ENCODE data around the gene UPK2. TPM values are rescaled to one million over a fixed set of nuclear protein-coding genes. Genes with fewer than 3 reads are reported as not detected.
A peak's percentile ranks its signal among the peaks of the same experiment; 100 is the strongest.

UPK2 gene
- total and polyA plus RNA-seq, 2 of the 13 experiments (the other 11 are each of a cell fraction or from before 2014, with no cell fraction given) = not detected

DNA sequence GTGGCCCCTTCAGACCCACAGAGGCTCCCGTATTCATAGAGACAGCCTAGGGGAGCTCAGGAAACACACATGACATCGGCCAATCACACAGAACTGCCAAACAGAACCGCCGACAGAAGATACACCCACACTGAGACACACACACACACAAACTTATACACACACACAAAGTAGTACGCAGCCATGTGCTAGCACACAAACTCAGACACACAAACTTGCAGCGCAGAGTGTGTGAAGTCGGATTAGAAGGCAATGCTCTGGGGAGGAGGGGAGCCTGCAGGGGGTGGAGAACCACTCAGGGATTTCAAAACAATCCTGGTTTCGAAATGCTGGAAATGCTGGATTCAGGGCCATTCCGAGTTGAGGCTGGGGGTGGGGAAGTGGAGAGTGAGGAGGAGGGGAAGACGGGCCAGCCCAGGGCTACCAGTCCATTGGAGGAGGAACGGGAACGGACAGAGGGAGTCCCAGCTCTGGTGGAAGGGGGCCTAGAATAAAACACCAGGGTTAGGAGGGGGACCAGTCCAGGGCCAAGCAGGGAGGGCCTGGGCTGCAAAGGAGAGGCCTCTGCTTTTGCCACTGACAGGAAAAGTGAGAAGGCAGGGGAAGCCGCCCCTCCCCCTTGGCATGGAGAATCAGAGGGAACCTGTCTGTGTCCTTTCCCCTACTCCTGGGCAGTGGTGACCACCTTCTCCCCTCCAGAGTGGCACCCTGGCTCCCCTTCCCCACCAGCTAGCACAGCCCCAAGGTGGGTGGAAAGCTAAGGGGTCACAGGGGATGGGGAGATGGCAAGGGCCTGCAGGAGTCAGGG lies 34.8 kb upstream of the UPK2 start (continued):
- TF ChIP-seq HNRNPH1 (optimal IDR thresholded peaks at IDR 0.05; ENCODE audit: low read depth, low read length) = no peak
- no peak for TF ChIP-seq HNRNPK (IDR thresholded peaks at IDR 0.05; ENCODE audit: low read depth, low read length, poor library complexity, severe bottlenecking)
- TF ChIP-seq HMGA1 (CRISPR knock-in tag; conservative IDR thresholded peaks at IDR 0.05) = no peak
- TF ChIP-seq DPF2 (CRISPR knock-in tag; IDR thresholded peaks at IDR 0.05; ENCODE audit: borderline replicate concordance, low read depth) = no peak
- TF ChIP-seq RBFOX2 (IDR thresholded peaks at IDR 0.05; ENCODE audit: low read depth, low read length) = no peak
- no peak for TF ChIP-seq HHEX (CRISPR knock-in tag; IDR thresholded peaks at IDR 0.05)
- TF ChIP-seq SP5 (CRISPR knock-in tag; IDR thresholded peaks at IDR 0.05; ENCODE audit: borderline replicate concordance, low read depth) = peak; percentile 99
- TF ChIP-seq, protein P1, sequence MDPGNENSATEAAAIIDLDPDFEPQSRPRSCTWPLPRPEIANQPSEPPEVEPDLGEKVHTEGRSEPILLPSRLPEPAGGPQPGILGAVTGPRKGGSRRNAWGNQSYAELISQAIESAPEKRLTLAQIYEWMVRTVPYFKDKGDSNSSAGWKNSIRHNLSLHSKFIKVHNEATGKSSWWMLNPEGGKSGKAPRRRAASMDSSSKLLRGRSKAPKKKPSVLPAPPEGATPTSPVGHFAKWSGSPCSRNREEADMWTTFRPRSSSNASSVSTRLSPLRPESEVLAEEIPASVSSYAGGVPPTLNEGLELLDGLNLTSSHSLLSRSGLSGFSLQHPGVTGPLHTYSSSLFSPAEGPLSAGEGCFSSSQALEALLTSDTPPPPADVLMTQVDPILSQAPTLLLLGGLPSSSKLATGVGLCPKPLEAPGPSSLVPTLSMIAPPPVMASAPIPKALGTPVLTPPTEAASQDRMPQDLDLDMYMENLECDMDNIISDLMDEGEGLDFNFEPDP (CRISPR knock-in tag; conservative IDR thresholded peaks at IDR 0.05) = 0 out of 2 replicates have a peak, but pooled peaks have one; percentile 68
- TF ChIP-seq CHD4 (IDR thresholded peaks at IDR 0.05; ENCODE audit: borderline replicate concordance, low read length) = no peak; the same call in 1 of the 2 replicates
- TF ChIP-seq ZFY (CRISPR knock-in tag; IDR thresholded peaks at IDR 0.05) = 0 out of 2 replicates have a peak, but pooled peaks have one; percentile 11
- TF ChIP-seq ZSCAN29 (CRISPR knock-in tag; conservative IDR thresholded peaks at IDR 0.05) = peak; percentile 51
- peak; percentile 89 for TF ChIP-seq CEBPB (IDR thresholded peaks at IDR 0.05; ENCODE audit: borderline replicate concordance, low read depth, low read length)
- TF ChIP-seq MTF1 (CRISPR knock-in tag; IDR thresholded peaks at IDR 0.05) = no peak
- no peak for TF ChIP-seq SOX6 (IDR thresholded peaks at IDR 0.05)
- TF ChIP-seq SOX6 (CRISPR knock-in tag; IDR thresholded peaks at IDR 0.05) = peak; percentile 81
- TF ChIP-seq, protein P2, sequence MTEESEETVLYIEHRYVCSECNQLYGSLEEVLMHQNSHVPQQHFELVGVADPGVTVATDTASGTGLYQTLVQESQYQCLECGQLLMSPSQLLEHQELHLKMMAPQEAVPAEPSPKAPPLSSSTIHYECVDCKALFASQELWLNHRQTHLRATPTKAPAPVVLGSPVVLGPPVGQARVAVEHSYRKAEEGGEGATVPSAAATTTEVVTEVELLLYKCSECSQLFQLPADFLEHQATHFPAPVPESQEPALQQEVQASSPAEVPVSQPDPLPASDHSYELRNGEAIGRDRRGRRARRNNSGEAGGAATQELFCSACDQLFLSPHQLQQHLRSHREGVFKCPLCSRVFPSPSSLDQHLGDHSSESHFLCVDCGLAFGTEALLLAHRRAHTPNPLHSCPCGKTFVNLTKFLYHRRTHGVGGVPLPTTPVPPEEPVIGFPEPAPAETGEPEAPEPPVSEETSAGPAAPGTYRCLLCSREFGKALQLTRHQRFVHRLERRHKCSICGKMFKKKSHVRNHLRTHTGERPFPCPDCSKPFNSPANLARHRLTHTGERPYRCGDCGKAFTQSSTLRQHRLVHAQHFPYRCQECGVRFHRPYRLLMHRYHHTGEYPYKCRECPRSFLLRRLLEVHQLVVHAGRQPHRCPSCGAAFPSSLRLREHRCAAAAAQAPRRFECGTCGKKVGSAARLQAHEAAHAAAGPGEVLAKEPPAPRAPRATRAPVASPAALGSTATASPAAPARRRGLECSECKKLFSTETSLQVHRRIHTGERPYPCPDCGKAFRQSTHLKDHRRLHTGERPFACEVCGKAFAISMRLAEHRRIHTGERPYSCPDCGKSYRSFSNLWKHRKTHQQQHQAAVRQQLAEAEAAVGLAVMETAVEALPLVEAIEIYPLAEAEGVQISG (CRISPR knock-in tag; IDR thresholded peaks at IDR 0.05) = no peak; the same call in 1 of the 2 replicates
- TF ChIP-seq ATF7-NPFF (CRISPR knock-in tag; IDR thresholded peaks at IDR 0.05; ENCODE audit: low read depth) = no peak
- TF ChIP-seq FOXM1 (CRISPR knock-in tag; IDR thresholded peaks at IDR 0.05) = no peak
- peak; percentile 49 for TF ChIP-seq KMT2A (CRISPR knock-in tag; IDR thresholded peaks at IDR 0.05)
- TF ChIP-seq ATAD3A (CRISPR knock-in tag; IDR thresholded peaks at IDR 0.05) = no peak
- TF ChIP-seq, protein P3, sequence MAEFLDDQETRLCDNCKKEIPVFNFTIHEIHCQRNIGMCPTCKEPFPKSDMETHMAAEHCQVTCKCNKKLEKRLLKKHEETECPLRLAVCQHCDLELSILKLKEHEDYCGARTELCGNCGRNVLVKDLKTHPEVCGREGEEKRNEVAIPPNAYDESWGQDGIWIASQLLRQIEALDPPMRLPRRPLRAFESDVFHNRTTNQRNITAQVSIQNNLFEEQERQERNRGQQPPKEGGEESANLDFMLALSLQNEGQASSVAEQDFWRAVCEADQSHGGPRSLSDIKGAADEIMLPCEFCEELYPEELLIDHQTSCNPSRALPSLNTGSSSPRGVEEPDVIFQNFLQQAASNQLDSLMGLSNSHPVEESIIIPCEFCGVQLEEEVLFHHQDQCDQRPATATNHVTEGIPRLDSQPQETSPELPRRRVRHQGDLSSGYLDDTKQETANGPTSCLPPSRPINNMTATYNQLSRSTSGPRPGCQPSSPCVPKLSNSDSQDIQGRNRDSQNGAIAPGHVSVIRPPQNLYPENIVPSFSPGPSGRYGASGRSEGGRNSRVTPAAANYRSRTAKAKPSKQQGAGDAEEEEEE (CRISPR knock-in tag; IDR thresholded peaks at IDR 0.05; ENCODE audit: borderline replicate concordance) = no peak
- no peak for TF ChIP-seq TP53 (CRISPR knock-in tag; conservative IDR thresholded peaks at IDR 0.05)

Measured in HepG2 (cell line).